ENCODE data around the gene PMM2.
"Not testable (repeated sequence)": the region's sequence is repeated elsewhere in the genome, so short reads cannot be mapped to it uniquely, and the experiment has no call there.

Gene PMM2

DNA sequence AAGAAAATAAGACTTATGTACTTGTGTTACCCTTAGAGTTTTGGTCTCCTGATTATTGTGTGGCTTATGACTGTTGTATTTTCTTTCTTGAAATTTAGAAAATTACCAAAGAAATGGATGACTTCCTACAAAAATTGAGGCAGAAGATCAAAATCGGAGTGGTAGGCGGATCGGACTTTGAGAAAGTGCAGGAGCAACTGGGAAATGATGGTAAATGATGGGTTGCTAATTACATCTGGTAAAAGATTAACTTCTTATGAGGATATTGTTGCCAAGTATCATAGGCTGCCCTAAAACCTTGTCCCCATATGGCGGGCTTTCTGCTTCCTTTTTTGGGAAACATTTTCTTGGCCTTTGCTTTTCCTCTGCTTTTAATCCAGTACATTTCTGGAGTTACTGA is 4.1 kb downstream of the PMM2 start:
- Histone ChIP-seq H2AFZ (ENCODE audit: low read length) (no peak overlapping the region), H3F3A (ENCODE audit: low read depth) (no peaks in the 10 kb centered on the region), H3K4me1 (ENCODE audit: insufficient read depth, low read length, poor library complexity, severe bottlenecking) (no peaks in the 10 kb centered on the region), H3K4me2 (ENCODE audit: low read depth, low read length, poor library complexity, severe bottlenecking) (no peak overlapping the region), H3K36me3 (ENCODE audit: insufficient read depth, low read length) (peaks cover 15% of the 10 kb centered on the region; the same call in 1 of the 2 replicates), H3K4me3 (ENCODE audit: low read length, poor library complexity, severe bottlenecking) (no peak overlapping the region), H4K20me1 (ENCODE audit: insufficient read depth, low read length, poor library complexity, severe bottlenecking) (no peaks in the 10 kb centered on the region), H3K9me3 (ENCODE audit: insufficient read depth, low read depth, low read length) (no peaks in the 10 kb centered on the region), H3K9ac (ENCODE audit: low read depth, low read length, poor library complexity, severe bottlenecking) (no peak overlapping the region), H3K27me3 (ENCODE audit: insufficient read depth, low read length, poor library complexity, severe bottlenecking) (no peaks in the 10 kb centered on the region), H3K9me2 (replicated peaks; ENCODE audit: low read depth, low read length) (no peaks in the 10 kb centered on the region), H3K79me2 (ENCODE audit: insufficient read depth, low read length) (peaks cover 41% of the 10 kb centered on the region)
- TF ChIP-seq CTCF (conservative IDR thresholded peaks at IDR 0.05; ENCODE audit: low read length) (no peak), EZH2phosphoT487 (IDR thresholded peaks at IDR 0.05; ENCODE audit: borderline replicate concordance) (no peak)

- not testable (repeated sequence) for H3K4me2 ChIP-seq (ENCODE audit: low read depth, low read length, poor library complexity, severe bottlenecking); H3K27me3 ChIP-seq (ENCODE audit: insufficient read depth, low read length, poor library complexity, severe bottlenecking); H2AFZ ChIP-seq (ENCODE audit: low read length); H3F3A ChIP-seq (ENCODE audit: low read depth); H3K4me3 ChIP-seq (ENCODE audit: low read length, poor library complexity, severe bottlenecking); H3K9ac ChIP-seq (ENCODE audit: low read depth, low read length, poor library complexity, severe bottlenecking); H3K4me1 ChIP-seq (ENCODE audit: insufficient read depth, low read length, poor library complexity, severe bottlenecking); H3K9me3 ChIP-seq (ENCODE audit: insufficient read depth, low read depth, low read length); H3K9me2 ChIP-seq (replicated peaks; ENCODE audit: low read depth, low read length); H4K20me1 ChIP-seq (ENCODE audit: insufficient read depth, low read length, poor library complexity, severe bottlenecking)
- Histone ChIP-seq H3K79me2 (ENCODE audit: insufficient read depth, low read length) (peaks cover 23% of the 10 kb centered on the region), H3K36me3 (ENCODE audit: insufficient read depth, low read length) (peaks cover 27% of the 10 kb centered on the region; the same call in 1 of the 2 replicates)
Measured at GRCh38 chr16:8803733-8804132, 6.1 kb downstream of the PMM2 start.

DNA sequence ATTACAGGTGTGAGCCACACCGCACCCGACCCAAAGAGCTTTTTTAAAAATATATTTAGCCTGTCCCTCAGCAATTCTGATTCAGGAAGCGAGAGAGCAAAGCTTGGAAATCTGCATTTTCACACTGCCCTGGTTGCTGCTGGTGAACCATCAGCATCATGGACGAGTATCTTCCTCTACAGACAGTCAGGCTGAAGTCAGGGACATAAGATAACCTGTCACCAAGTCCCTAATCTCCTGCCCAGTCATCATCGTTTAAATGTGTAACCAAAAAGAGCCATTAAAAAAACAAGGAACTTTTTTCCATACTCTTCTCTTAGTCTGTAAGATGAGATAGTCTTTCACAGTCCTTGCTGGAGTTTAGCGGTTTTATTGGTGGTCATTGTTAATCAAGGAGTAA is 6.7 kb downstream of the PMM2 start:
- Histone ChIP-seq H3F3A (ENCODE audit: low read depth) (no peaks in the 10 kb centered on the region), H3K79me2 (ENCODE audit: insufficient read depth, low read length) (peaks cover 17% of the 10 kb centered on the region), H4K20me1 (ENCODE audit: insufficient read depth, low read length, poor library complexity, severe bottlenecking) (no peaks in the 10 kb centered on the region), H2AFZ (ENCODE audit: low read length) (no peak overlapping the region), H3K9ac (ENCODE audit: low read depth, low read length, poor library complexity, severe bottlenecking) (no peak overlapping the region), H3K36me3 (ENCODE audit: insufficient read depth, low read length) (peaks cover 30% of the 10 kb centered on the region; the same call in 1 of the 2 replicates), H3K4me2 (ENCODE audit: low read depth, low read length, poor library complexity, severe bottlenecking) (no peak overlapping the region), H3K9me2 (replicated peaks; ENCODE audit: low read depth, low read length) (no peaks in the 10 kb centered on the region), H3K27me3 (ENCODE audit: insufficient read depth, low read length, poor library complexity, severe bottlenecking) (no peaks in the 10 kb centered on the region), H3K4me1 (ENCODE audit: insufficient read depth, low read length, poor library complexity, severe bottlenecking) (no peaks in the 10 kb centered on the region), H3K4me3 (ENCODE audit: low read length, poor library complexity, severe bottlenecking) (no peak overlapping the region), H3K9me3 (ENCODE audit: insufficient read depth, low read depth, low read length) (no peaks in the 10 kb centered on the region)
- no peak for TF ChIP-seq EZH2phosphoT487 (IDR thresholded peaks at IDR 0.05; ENCODE audit: borderline replicate concordance)
- no peak for TF ChIP-seq CTCF (conservative IDR thresholded peaks at IDR 0.05; ENCODE audit: low read length)

DNA sequence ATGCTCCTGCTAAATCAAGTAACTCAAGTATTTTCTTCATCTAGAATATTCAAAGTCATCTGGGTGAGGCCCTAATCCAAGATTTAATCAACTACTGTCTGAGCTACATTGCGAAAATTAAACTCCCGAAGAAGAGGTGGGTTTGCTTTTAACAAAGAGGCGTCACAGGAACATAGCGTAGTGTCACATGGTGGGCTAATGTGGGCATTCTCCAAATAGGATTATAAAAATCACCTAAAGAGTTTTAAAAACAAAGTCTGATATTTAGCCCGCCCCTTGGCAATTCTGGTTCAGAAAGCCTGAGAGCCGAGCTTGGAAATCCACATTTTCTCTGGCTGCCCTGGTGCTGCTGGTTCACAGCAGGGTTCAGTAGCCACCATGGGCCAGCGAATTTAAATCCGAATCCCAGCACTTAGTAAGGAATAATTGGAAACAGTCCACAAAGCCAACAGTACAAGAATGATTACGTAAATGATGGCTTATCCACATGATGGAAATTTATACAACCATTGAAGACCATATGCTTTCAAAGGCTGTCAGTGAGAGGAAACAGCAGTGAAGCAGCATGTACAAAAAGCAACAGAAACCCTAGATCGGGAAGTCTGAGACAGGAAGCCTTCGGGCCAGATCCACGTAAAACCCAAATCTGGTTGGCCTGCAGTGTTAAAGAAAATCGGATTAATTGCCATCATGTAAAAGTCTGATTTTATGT is 8.8 kb downstream of the PMM2 start:
- Histone ChIP-seq H4K20me1 (ENCODE audit: insufficient read depth, low read length, poor library complexity, severe bottlenecking) (no peaks in the 10 kb centered on the region), H3K79me2 (ENCODE audit: insufficient read depth, low read length) (no peaks in the 10 kb centered on the region), H3K4me3 (ENCODE audit: low read length, poor library complexity, severe bottlenecking) (no peak overlapping the region)

More for the DNA sequence above, 8.8 kb downstream of the PMM2 start:
- no peaks in the 10 kb centered on the region for H3F3A ChIP-seq (ENCODE audit: low read depth)
- no peaks in the 10 kb centered on the region for H3K27me3 ChIP-seq (ENCODE audit: insufficient read depth, low read length, poor library complexity, severe bottlenecking)
- H3K36me3 ChIP-seq (ENCODE audit: insufficient read depth, low read length), result peaks cover 38% of the 10 kb centered on the region; the same call in 1 of the 2 replicates
- H3K4me2 ChIP-seq (ENCODE audit: low read depth, low read length, poor library complexity, severe bottlenecking), result no peak overlapping the region
- no peaks in the 10 kb centered on the region for H3K9me3 ChIP-seq (ENCODE audit: insufficient read depth, low read depth, low read length)
- no peak overlapping the region for H3K9ac ChIP-seq (ENCODE audit: low read depth, low read length, poor library complexity, severe bottlenecking)
- TF ChIP-seq CTCF (conservative IDR thresholded peaks at IDR 0.05; ENCODE audit: low read length), result no peak
- no peak for TF ChIP-seq EZH2phosphoT487 (IDR thresholded peaks at IDR 0.05; ENCODE audit: borderline replicate concordance)
- H3K9me2 ChIP-seq (replicated peaks; ENCODE audit: low read depth, low read length), result no peaks in the 10 kb centered on the region
- no peaks in the 10 kb centered on the region for H3K4me1 ChIP-seq (ENCODE audit: insufficient read depth, low read length, poor library complexity, severe bottlenecking)
- no peak overlapping the region for H2AFZ ChIP-seq (ENCODE audit: low read length)

All from Loucy (cell line).